ENCODE results near the gene C1orf53. TPM values are rescaled to one million over a fixed set of nuclear protein-coding genes. Genes with fewer than 3 reads are reported as not detected.

The C1orf53 gene
- total RNA-seq = 2.0 and 5.1 TPM in 2 replicates

GRCh38 chr1:197902454-197903195, at the start of gene C1orf53:
TSS of gene C1orf53 (plus strand) at chr1:197902630. CDS start at chr1:197902650, 20 bp downstream.

Other genes with a start within 250 kb of the C1orf53 start
- 5.2 and 5.7 TPM in 2 replicates for gene DENND1B, start 127.2 kb upstream of the C1orf53 start, total RNA-seq
- gene LHX9, start 14.7 kb downstream of the C1orf53 start, total RNA-seq = not detected in 2 replicates

Data from smooth muscle cell of bladder (primary cell).